GM12878 (cell line): ENCODE results near the gene GSE1.

Experiments used
- CHD2 ChIP-seq: IDR thresholded peaks from 2 replicates; pipeline ENCODE4 v1.6.1; 2011; ENCODE audit warnings: low read depth, low read length, improper control_type of control experiment, borderline replicate concordance
- CTCF ChIP-seq, 3 experiments: IDR thresholded peaks in 2 of 3; conservative IDR thresholded peaks in 1 of 3; 2 replicates each; pipeline ENCODE4 v1.5.1; 2011; ENCODE audit warnings: low read depth in 3 of 3, low read length in 3 of 3, mild to moderate bottlenecking in 3 of 3, control low read depth in 2 of 3, moderate library complexity in 2 of 3, inconsistent platforms in 1 of 3, mixed read lengths in 1 of 3; ENCODE audit not compliant: control insufficient read depth in 2 of 3, insufficient read depth in 1 of 3; ENCODE audit errors: extremely low read depth in 1 of 3
- GABPA ChIP-seq: IDR thresholded peaks from 2 replicates; pipeline ENCODE4 v1.6.1; 2014; ENCODE audit warnings: antibody characterized with exemption, low read depth, mild to moderate bottlenecking, inconsistent platforms
- HCFC1 ChIP-seq: fragments of 150-350 bp; IDR thresholded peaks from 2 replicates; pipeline ENCODE4 v1.6.1; 2014; ENCODE audit warnings: low read length
- MAX ChIP-seq: IDR thresholded peaks from 2 replicates; pipeline ENCODE4 v1.6.1; 2012; ENCODE audit warnings: low read depth, low read length, improper control_type of control experiment
- NBN ChIP-seq: fragments of 450-650 bp; IDR thresholded peaks from 2 replicates; pipeline ENCODE4 v1.6.1; 2016
- PAX8 ChIP-seq: fragments of 450-650 bp; IDR thresholded peaks from 2 replicates; pipeline ENCODE4 v1.6.1; 2017; ENCODE audit warnings: mild to moderate bottlenecking, moderate library complexity
- POLR2A ChIP-seq: IDR thresholded peaks from 2 replicates; pipeline ENCODE4 v1.6.1; 2011; ENCODE audit warnings: low read depth, mild to moderate bottlenecking, low read length
- POLR2AphosphoS5 ChIP-seq: IDR thresholded peaks from 2 replicates; pipeline ENCODE4 v1.6.1; 2011; ENCODE audit warnings: mild to moderate bottlenecking, low read length, inconsistent platforms
- REST ChIP-seq: IDR thresholded peaks from 2 replicates; pipeline ENCODE4 v1.6.1; 2012; ENCODE audit warnings: mild to moderate bottlenecking, low read depth, low read length
- SIX5 ChIP-seq: IDR thresholded peaks from 2 replicates; pipeline ENCODE4 v1.6.1; 2011; ENCODE audit warnings: mild to moderate bottlenecking, low read depth, low read length, moderate library complexity; ENCODE audit not compliant: severe bottlenecking
- YY1 ChIP-seq: IDR thresholded peaks from 2 replicates; pipeline ENCODE4 v1.6.1; 2011; ENCODE audit warnings: low read depth, mild to moderate bottlenecking, low read length
- ZNF274 ChIP-seq: IDR thresholded peaks from one replicate; pipeline ENCODE4 v1.8.0; 2011; ENCODE audit not compliant: insufficient read length, insufficient read depth
- TF ChIP-seq, protein P1 (sequence below): fragments of 450-650 bp; IDR thresholded peaks from 2 replicates; pipeline ENCODE4 v1.6.1; 2017; ENCODE audit warnings: mild to moderate bottlenecking

GRCh38 chr16:85568519-85568918 lies 44.6 kb upstream of the GSE1 start:
- TF ChIP-seq REST, result no peak
- TF ChIP-seq CTCF (IDR thresholded peaks at IDR 0.05 in 2 of 3, conservative IDR thresholded peaks at IDR 0.05 in 1 of 3; ENCODE audit: control insufficient read depth in 2 of 3, extremely low read depth in 1 of 3, insufficient read depth in 1 of 3, low read depth in 3 of 3, low read length in 3 of 3), result no peak
- TF ChIP-seq CHD2, result no peak
- TF ChIP-seq, protein P1, sequence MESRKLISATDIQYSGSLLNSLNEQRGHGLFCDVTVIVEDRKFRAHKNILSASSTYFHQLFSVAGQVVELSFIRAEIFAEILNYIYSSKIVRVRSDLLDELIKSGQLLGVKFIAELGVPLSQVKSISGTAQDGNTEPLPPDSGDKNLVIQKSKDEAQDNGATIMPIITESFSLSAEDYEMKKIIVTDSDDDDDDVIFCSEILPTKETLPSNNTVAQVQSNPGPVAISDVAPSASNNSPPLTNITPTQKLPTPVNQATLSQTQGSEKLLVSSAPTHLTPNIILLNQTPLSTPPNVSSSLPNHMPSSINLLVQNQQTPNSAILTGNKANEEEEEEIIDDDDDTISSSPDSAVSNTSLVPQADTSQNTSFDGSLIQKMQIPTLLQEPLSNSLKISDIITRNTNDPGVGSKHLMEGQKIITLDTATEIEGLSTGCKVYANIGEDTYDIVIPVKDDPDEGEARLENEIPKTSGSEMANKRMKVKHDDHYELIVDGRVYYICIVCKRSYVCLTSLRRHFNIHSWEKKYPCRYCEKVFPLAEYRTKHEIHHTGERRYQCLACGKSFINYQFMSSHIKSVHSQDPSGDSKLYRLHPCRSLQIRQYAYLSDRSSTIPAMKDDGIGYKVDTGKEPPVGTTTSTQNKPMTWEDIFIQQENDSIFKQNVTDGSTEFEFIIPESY, result no peak
- TF ChIP-seq POLR2AphosphoS5, result no peak
- no peak for TF ChIP-seq MAX
- TF ChIP-seq HCFC1, result no peak
- TF ChIP-seq POLR2A, result no peak
- no peak for TF ChIP-seq SIX5
- no peak for TF ChIP-seq NBN
- TF ChIP-seq GABPA, result no peak
- TF ChIP-seq ZNF274, result no peak
- no peak for TF ChIP-seq PAX8
- no peak for TF ChIP-seq YY1
